GM19463 (cell line): ENCODE measurements around the gene TMTC2.
A peak's percentile ranks its signal among the peaks of the same experiment; 100 is the strongest.

ENCODE experiments used
- ATAC-seq: cut with Tn5 transposase; IDR thresholded peaks from one replicate; pipeline ENCODE4 v1.9.1; 2021; ENCODE audit warnings: mild to moderate bottlenecking, moderate library complexity; ENCODE audit not compliant: unreplicated experiment

The TMTC2 gene

GRCh38 chr12:82686168-82687020, at the start of gene TMTC2:
Gene TMTC2, plus strand, starts transcription at chr12:82686906.
- ATAC-seq: peak; percentile 79

- no peak for ATAC-seq
These were observed 48.4 kb upstream of the TMTC2 start for GRCh38 chr12:82638324-82638723.

GRCh38 chr12:82644896-82645295, 41.8 kb upstream of the TMTC2 start:
- ATAC-seq: no peak

GRCh38 chr12:82645414-82645813, 41.3 kb upstream of the TMTC2 start:
- ATAC-seq: no peak

GRCh38 chr12:82647853-82648252, 38.9 kb upstream of the TMTC2 start:
- ATAC-seq: no peak

- ATAC-seq: peak; percentile 33
These were observed 38.3 kb upstream of the TMTC2 start for GRCh38 chr12:82648259-82648909.

GRCh38 chr12:82650627-82651337, 35.9 kb upstream of the TMTC2 start:
- peak; percentile 97 for ATAC-seq

- ATAC-seq: no peak
These were observed 35.2 kb upstream of the TMTC2 start for GRCh38 chr12:82651489-82651888.

- no peak for ATAC-seq
These were observed 34.6 kb upstream of the TMTC2 start for GRCh38 chr12:82652071-82652470.

- no peak for ATAC-seq
These were observed 31.0 kb upstream of the TMTC2 start for GRCh38 chr12:82655751-82656150.

- ATAC-seq: no peak
These were observed 27.1 kb upstream of the TMTC2 start for GRCh38 chr12:82659343-82660207.

GRCh38 chr12:82660541-82661325, 26.0 kb upstream of the TMTC2 start:
- no peak for ATAC-seq

GRCh38 chr12:82663893-82664292, 22.8 kb upstream of the TMTC2 start:
- ATAC-seq: no peak

- peak; percentile 70 for ATAC-seq
These were observed 21.4 kb upstream of the TMTC2 start for GRCh38 chr12:82665142-82665923.

GRCh38 chr12:82666830-82667229, 19.9 kb upstream of the TMTC2 start:
- ATAC-seq: no peak

- no peak for ATAC-seq
These were observed 15.0 kb upstream of the TMTC2 start for GRCh38 chr12:82671673-82672195.

- ATAC-seq: no peak
These were observed 13.8 kb upstream of the TMTC2 start for GRCh38 chr12:82672811-82673495.

- ATAC-seq: no peak
These were observed 13.0 kb upstream of the TMTC2 start for GRCh38 chr12:82673698-82674097.
